HepG2 (cell line): ENCODE measurements around the gene DKKL1. TPM values are rescaled to one million over a fixed set of nuclear protein-coding genes. Genes with fewer than 3 reads are reported as not detected.
A peak's percentile ranks its signal among the peaks of the same experiment; 100 is the strongest.

ENCODE experiments used
- ATAC-seq: fragments of 200-7000 bp; cut with Tn5 transposase; 3 replicates; pipeline ENCODE4 v1.9.1; 2020; ENCODE audit warnings: mild to moderate bottlenecking, moderate library complexity
- BruUV-seq: library from RNA; stranded (reverse); fragments of 400-500 nt; replicated peaks from 2 replicates; lab custom pipeline; 2021; lab: Mats Ljungman, UMichigan
- CTCF ChIA-PET: fragments of 300-600 bp; formaldehyde crosslinking; extraction: SDS; loops from one replicate; lab custom pipeline; 2021; ENCODE audit warnings: low total read pairs, inconsistent platforms, low intra/inter-chr PET ratio; lab: Yijun Ruan, JAX
- POLR2A ChIA-PET: fragments of 350-600 bp; sonication (Branson Sonifier 250); formaldehyde crosslinking; loops from one replicate; lab custom pipeline; 2020; ENCODE audit warnings: antibody characterized with exemption, inconsistent platforms; lab: Yijun Ruan, JAX
- DNase-seq: peaks from one replicate; pipeline ENCODE4 v3.0.0-alpha.2; 2015; ENCODE audit warnings: low spot score
- FAIRE-seq: peaks from 3 replicates; lab custom pipeline; 2011; peaks lifted over from hg19 to GRCh38; lab: Jason Lieb, UNC
- H2AFZ ChIP-seq: one replicate; pipeline ENCODE4 v1.6.1; 2011; ENCODE audit warnings: low read length, inconsistent platforms
- H3K27ac ChIP-seq: fragments of 300-600 bp; 3 replicates; pipeline ENCODE4 v1.8.0; 2011; ENCODE audit warnings: mixed run types, mild to moderate bottlenecking, mixed read lengths, low read length, inconsistent platforms; ENCODE audit not compliant: insufficient read depth; ENCODE audit errors: extremely low read length
- H3K27me3 ChIP-seq, 2 experiments: fragments of 200-600 bp in 1 of 2; 2 replicates in 1 of 2; 3 replicates in 1 of 2; pipeline versions ENCODE4 v1.6.0 to v1.8.0; 2011; ENCODE audit warnings: low read length in 2 of 2, mild to moderate bottlenecking in 2 of 2, moderate library complexity in 2 of 2, inconsistent platforms in 1 of 2; ENCODE audit not compliant: insufficient read depth in 2 of 2, control insufficient read depth in 1 of 2
- H3K36me3 ChIP-seq, 2 experiments: fragments of 200-600 bp in 1 of 2; replicated peaks in 1 of 2; 2 replicates in 1 of 2; 3 replicates in 1 of 2; pipeline versions ENCODE4 v1.5.1 to v1.8.0; 2011; ENCODE audit warnings: low read length in 2 of 2, inconsistent platforms in 1 of 2; ENCODE audit not compliant: insufficient read depth in 2 of 2, control insufficient read depth in 1 of 2
- H3K4me1 ChIP-seq: 2 replicates; pipeline ENCODE4 v1.5.1; 2012; ENCODE audit warnings: low read length, inconsistent platforms; ENCODE audit not compliant: insufficient read depth
- H3K4me2 ChIP-seq: 2 replicates; pipeline ENCODE4 v1.6.0; 2011; ENCODE audit warnings: low read depth, low read length, inconsistent platforms
- H3K4me3 ChIP-seq, 3 experiments: fragments of 200-600 bp in 1 of 3; sonication (generic), shearing (Covaris generic) in 1 of 3; replicated peaks in 1 of 3; 2 replicates each; pipeline ENCODE4 v1.5.1; 2011 to 2016; ENCODE audit warnings: low read length in 3 of 3, inconsistent platforms in 2 of 3, low read depth in 2 of 3, mild to moderate bottlenecking in 2 of 3, control low read depth in 1 of 3, mixed read lengths in 1 of 3; ENCODE audit not compliant: insufficient read depth in 1 of 3
- H3K79me2 ChIP-seq: one replicate; pipeline ENCODE4 v1.6.1; 2011; ENCODE audit warnings: low read length, inconsistent platforms; ENCODE audit not compliant: insufficient read depth
- H3K9ac ChIP-seq: 2 replicates; pipeline ENCODE4 v1.6.0; 2011; ENCODE audit warnings: mild to moderate bottlenecking, low read depth, low read length, inconsistent platforms; ENCODE audit not compliant: insufficient read depth
- H3K9me3 ChIP-seq: 2 replicates; pipeline ENCODE4 v1.5.1; 2012; ENCODE audit warnings: mild to moderate bottlenecking, low read length
- H4K20me1 ChIP-seq: 2 replicates; pipeline ENCODE4 v1.6.0; 2011; ENCODE audit warnings: inconsistent platforms, mild to moderate bottlenecking, low read length, moderate library complexity; ENCODE audit not compliant: insufficient read depth
- AGO2 ChIP-seq: fragments of 200-400 bp; formaldehyde crosslinking; optimal IDR thresholded peaks from 2 replicates; pipeline ENCODE3; 2017; ENCODE audit warnings: mild to moderate bottlenecking, low read depth, low read length, moderate library complexity
- DMAP1 ChIP-seq: IDR thresholded peaks from 2 replicates; pipeline ENCODE4 v1.6.1; 2016
- IRF2 ChIP-seq: IDR thresholded peaks from 2 replicates; pipeline ENCODE4 v1.6.1; 2018; ENCODE audit warnings: missing genetic modification reagents, missing compliant biosample characterization
- KAT8 ChIP-seq: IDR thresholded peaks from 2 replicates; pipeline ENCODE4 v1.6.1; 2016; ENCODE audit warnings: missing genetic modification reagents, missing compliant biosample characterization
- KDM5A ChIP-seq: fragments of 200-600 bp; sonication (generic); IDR thresholded peaks from 2 replicates; pipeline ENCODE4 v1.7.0; 2018; ENCODE audit warnings: antibody characterized with exemption, mild to moderate bottlenecking, low read length, borderline replicate concordance
- KDM5B ChIP-seq: sonication (generic); formaldehyde crosslinking; IDR thresholded peaks from 2 replicates; pipeline ENCODE4 v1.4.0; 2020; ENCODE audit warnings: missing genetic modification reagents, mild to moderate bottlenecking, borderline replicate concordance
- MED8 ChIP-seq: sonication (generic); formaldehyde crosslinking; IDR thresholded peaks from 2 replicates; pipeline ENCODE4 v1.8.1; 2023; ENCODE audit warnings: mild to moderate bottlenecking, missing genetic modification reagents; ENCODE audit not compliant: insufficient replicate concordance
- RBM22 ChIP-seq: fragments of 200-400 bp; formaldehyde crosslinking; optimal IDR thresholded peaks from 2 replicates; pipeline ENCODE3; 2017; ENCODE audit warnings: mild to moderate bottlenecking, low read length, moderate library complexity
- RORA ChIP-seq: sonication (generic); formaldehyde crosslinking; IDR thresholded peaks from 2 replicates; pipeline ENCODE4 v1.5.0; 2020; ENCODE audit warnings: mild to moderate bottlenecking, missing genetic modification reagents, moderate library complexity
- ZFP36 ChIP-seq: fragments of 150-350 bp; IDR thresholded peaks from 2 replicates; pipeline ENCODE4 v1.6.1; 2018; ENCODE audit warnings: borderline replicate concordance, low read length, low read depth; ENCODE audit not compliant: partially characterized antibody
- ZFX ChIP-seq: sonication (generic); formaldehyde crosslinking; IDR thresholded peaks from 2 replicates; pipeline ENCODE4 v1.4.0; 2020; ENCODE audit warnings: mild to moderate bottlenecking, low read depth, missing genetic modification reagents, moderate library complexity
- ZNF17 ChIP-seq: sonication (generic); formaldehyde crosslinking; IDR thresholded peaks from 2 replicates; pipeline ENCODE4 v1.5.0; 2020; ENCODE audit warnings: mild to moderate bottlenecking, missing genetic modification reagents
- ZNF274 ChIP-seq: sonication (generic); formaldehyde crosslinking; IDR thresholded peaks from 2 replicates; pipeline ENCODE4 v1.5.1; 2020; ENCODE audit warnings: mild to moderate bottlenecking, missing genetic modification reagents
- ZNF567 ChIP-seq: sonication (generic); formaldehyde crosslinking; IDR thresholded peaks from 2 replicates; pipeline ENCODE4 v1.8.1; 2023; ENCODE audit warnings: mild to moderate bottlenecking, missing genetic modification reagents, borderline replicate concordance
- ZNF577 ChIP-seq: sonication (generic); formaldehyde crosslinking; IDR thresholded peaks from 2 replicates; pipeline ENCODE4 v1.4.0; 2020; ENCODE audit warnings: mild to moderate bottlenecking, low read depth, missing genetic modification reagents, borderline replicate concordance
- ZNF605 ChIP-seq: sonication (generic); formaldehyde crosslinking; IDR thresholded peaks from 2 replicates; pipeline ENCODE4 v1.8.0; 2022; ENCODE audit warnings: mild to moderate bottlenecking, missing genetic modification reagents
- ZNF644 ChIP-seq: IDR thresholded peaks from 2 replicates; pipeline ENCODE4 v1.6.1; 2016; ENCODE audit warnings: low read depth
- WGBS: methylation state at CpG from one replicate; pipeline ENCODE4 v1.1.6; 2017; ENCODE audit warnings: low lambda C conversion rate; 5-methylcytosine and 5-hydroxymethylcytosine counted together
- in situ Hi-C: cut with HindIII; loops from 2 replicates; pipeline ENCODE4 v1.10.0; 2017; ENCODE audit warnings: low pct_unique_long_range_greater_than_20kb; ENCODE audit not compliant: extremely low pct_ligation_motif_present
- intact Hi-C: fragments of 100-400 bp; cut with micrococcal nuclease; formaldehyde crosslinking; loops from one replicate; pipeline ENCODE4 v1.10.0; 2022; ENCODE audit not compliant: unreplicated experiment
- polyA plus RNA-seq, 8 experiments: library from polyadenylated mRNA; depleted of rRNA in 3 of 8; stranded (reverse) in 7 of 8; unstranded in 1 of 8; fragments of >200 nt; fragmentation: Illumina TruSeq in 4 of 8; extraction: Trizol in 4 of 8; gene quantifications; 2 replicates each; pipeline versions ENCODE4 v1.2.1 to v1.2.3, GENCODE V29; 2011 to 2016; ENCODE audit warnings: low read depth in 4 of 8, missing spikeins in 1 of 8, mixed read lengths in 1 of 8; ENCODE audit not compliant: insufficient read depth in 1 of 8
- total RNA-seq, 5 experiments: library from RNA; depleted of rRNA; stranded (reverse); fragments of >200 nt; fragmentation: Illumina TruSeq; extraction: Trizol; gene quantifications; 2 replicates each; pipeline ENCODE4 v1.2.3, GENCODE V29; 2016; ENCODE audit warnings: low read depth in 1 of 5
- TF ChIP-seq, protein P1 (sequence below): IDR thresholded peaks from 2 replicates; pipeline ENCODE4 v1.6.1; 2016; ENCODE audit warnings: mild to moderate bottlenecking, missing biosample characterization, missing genetic modification reagents
- TF ChIP-seq, protein P2 (sequence below): sonication (generic); formaldehyde crosslinking; IDR thresholded peaks from 2 replicates; pipeline ENCODE4 v1.5.1; 2020; ENCODE audit warnings: missing genetic modification reagents, mild to moderate bottlenecking, borderline replicate concordance

The DKKL1 gene
- total and polyA plus RNA-seq, 2 of the 13 experiments (the other 11 are each of a cell fraction or from before 2014, with no cell fraction given), result 0.30 to 0.31 TPM

DNA sequence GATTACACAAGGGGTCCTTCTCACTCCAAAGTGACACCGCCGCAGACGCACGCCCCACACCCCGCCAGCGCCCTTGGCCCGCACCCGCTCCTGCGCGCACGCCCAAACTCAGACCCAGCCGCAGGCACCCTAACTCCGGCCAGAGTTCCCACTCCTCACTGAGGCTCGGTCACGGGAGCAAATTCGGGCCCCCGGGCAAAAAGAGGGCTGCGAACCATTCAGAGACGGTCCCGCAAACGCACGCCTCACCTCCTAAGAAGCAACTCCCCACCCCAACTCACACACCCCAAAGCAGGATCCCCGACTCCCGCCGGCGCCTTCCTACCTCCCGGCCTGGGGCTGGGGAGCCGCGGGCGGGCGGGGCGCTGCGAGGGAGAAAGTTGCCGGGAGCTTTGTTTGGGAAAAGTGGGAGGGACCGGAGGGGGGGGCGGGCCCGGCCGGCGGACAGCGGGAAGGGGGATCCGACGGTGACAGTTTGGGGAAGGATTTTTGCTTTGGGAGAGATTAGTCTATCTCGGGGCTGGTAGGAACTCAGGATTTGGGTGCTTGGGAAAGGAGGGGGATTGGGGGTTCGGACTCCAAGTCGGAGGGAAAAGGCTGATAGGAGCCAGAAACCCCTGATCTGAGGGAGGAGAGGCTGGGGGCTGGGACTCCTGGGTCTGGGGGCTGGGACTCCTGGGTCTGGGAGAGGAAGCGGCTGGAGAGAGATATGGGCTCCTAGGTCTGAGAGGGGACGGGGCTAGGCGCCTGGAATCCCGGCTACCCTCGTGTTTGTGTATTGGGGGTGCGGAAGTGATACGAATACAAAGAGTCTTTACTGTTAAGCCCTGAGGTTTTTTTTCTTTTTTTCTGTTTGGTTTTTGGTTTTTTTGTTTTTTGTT is 1.4 kb upstream of the DKKL1 start, which contains the start of gene TEAD2 (continued):
- TF ChIP-seq ZFX (peak; percentile 22; the same call in 1 of the 2 replicates), KDM5A (0 out of 2 replicates have a peak, but pooled peaks have one; percentile 6), AGO2 (peak; percentile 63)

DNA sequence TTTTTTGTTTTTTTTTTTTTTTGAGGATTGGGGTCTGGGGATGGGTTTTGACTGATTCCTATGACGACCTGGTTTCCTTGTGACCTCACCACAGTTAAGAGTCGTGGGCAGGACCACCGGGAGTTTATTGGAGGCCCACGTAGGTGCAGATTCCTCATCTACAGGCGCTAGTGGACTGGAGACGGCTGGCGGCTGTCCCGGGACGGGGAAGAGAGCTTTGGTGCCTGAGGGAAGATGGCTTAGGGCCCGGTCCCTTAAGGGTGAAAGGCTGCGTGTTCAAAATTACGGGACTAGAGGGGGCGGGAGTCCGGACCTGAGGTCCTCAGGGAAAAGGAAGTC is 779 bp upstream of the DKKL1 start:
- BruUV-seq, result no TSS peak
- peak overlapping the region; percentile 67 to 88 (median 87) for H3K4me3 ChIP-seq
- no peaks in the 10 kb centered on the region for H3K9me3 ChIP-seq
- H3K4me1 ChIP-seq, result peaks cover 24% of the 10 kb centered on the region
- no peak for FAIRE-seq
- no peak overlapping the region for H3K27ac ChIP-seq
- in situ Hi-C loops, result no loop called here
- H3K36me3 ChIP-seq, result peaks cover 1 to 4% of the 10 kb centered on the region in 2 experiments; a peak in 1 of 5 replicates
- H3K4me2 ChIP-seq, result peak overlapping the region; percentile 98
- no peak overlapping the region for H2AFZ ChIP-seq
- DNase-seq, result peak; percentile 24
- intact Hi-C loops, result no loop called here
- H4K20me1 ChIP-seq, result no peaks in the 10 kb centered on the region
- no peaks in the 10 kb centered on the region for H3K27me3 ChIP-seq
- POLR2A ChIA-PET, result interaction anchor here (0.6 to 1.5 kb wide), 3 partner anchors 89 to 447 kb away, joined by 3 read pairs; partner anchors contain the start of gene PIH1D1
- ATAC-seq, result peak; percentile 20
- H3K9ac ChIP-seq, result peak overlapping the region; percentile 80
- H3K79me2 ChIP-seq, result no peaks in the 10 kb centered on the region
- 0% methylated on average over 14 of the region's 14 CpGs for WGBS
- CTCF ChIA-PET, result no interaction called here
- TF ChIP-seq KDM5B, result no peak
- TF ChIP-seq ZNF644 (CRISPR knock-in tag), result no peak
- TF ChIP-seq ZFP36, result no peak
- no peak for TF ChIP-seq DMAP1 (CRISPR knock-in tag)
- TF ChIP-seq ZNF577, result no peak
- TF ChIP-seq MED8 (CRISPR knock-in tag), result no peak
- TF ChIP-seq ZNF274 (CRISPR knock-in tag), result no peak
- no peak for TF ChIP-seq ZNF567 (CRISPR knock-in tag)
- no peak for TF ChIP-seq IRF2 (CRISPR knock-in tag)
- TF ChIP-seq KAT8 (CRISPR knock-in tag), result no peak
- no peak for TF ChIP-seq RBM22
- 0 out of 2 replicates have a peak, but pooled peaks have one; percentile 16 for TF ChIP-seq ZNF605 (CRISPR knock-in tag)
- TF ChIP-seq, protein P1, sequence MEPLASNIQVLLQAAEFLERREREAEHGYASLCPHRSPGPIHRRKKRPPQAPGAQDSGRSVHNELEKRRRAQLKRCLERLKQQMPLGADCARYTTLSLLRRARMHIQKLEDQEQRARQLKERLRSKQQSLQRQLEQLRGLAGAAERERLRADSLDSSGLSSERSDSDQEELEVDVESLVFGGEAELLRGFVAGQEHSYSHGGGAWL (CRISPR knock-in tag), result 0 out of 2 replicates have a peak, but pooled peaks have one; percentile 16
- TF ChIP-seq ZNF17, result no peak
- no peak for TF ChIP-seq RORA (CRISPR knock-in tag)
- TF ChIP-seq, protein P2, sequence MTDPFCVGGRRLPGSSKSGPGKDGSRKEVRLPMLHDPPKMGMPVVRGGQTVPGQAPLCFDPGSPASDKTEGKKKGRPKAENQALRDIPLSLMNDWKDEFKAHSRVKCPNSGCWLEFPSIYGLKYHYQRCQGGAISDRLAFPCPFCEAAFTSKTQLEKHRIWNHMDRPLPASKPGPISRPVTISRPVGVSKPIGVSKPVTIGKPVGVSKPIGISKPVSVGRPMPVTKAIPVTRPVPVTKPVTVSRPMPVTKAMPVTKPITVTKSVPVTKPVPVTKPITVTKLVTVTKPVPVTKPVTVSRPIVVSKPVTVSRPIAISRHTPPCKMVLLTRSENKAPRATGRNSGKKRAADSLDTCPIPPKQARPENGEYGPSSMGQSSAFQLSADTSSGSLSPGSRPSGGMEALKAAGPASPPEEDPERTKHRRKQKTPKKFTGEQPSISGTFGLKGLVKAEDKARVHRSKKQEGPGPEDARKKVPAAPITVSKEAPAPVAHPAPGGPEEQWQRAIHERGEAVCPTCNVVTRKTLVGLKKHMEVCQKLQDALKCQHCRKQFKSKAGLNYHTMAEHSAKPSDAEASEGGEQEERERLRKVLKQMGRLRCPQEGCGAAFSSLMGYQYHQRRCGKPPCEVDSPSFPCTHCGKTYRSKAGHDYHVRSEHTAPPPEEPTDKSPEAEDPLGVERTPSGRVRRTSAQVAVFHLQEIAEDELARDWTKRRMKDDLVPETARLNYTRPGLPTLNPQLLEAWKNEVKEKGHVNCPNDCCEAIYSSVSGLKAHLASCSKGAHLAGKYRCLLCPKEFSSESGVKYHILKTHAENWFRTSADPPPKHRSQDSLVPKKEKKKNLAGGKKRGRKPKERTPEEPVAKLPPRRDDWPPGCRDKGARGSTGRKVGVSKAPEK (CRISPR knock-in tag), result peak; percentile 67; the same call in 1 of the 2 replicates
